Measurements from ENCODE around the gene TOR1AIP2.

GRCh38 chr1:179809506-179810366 lies 67.9 kb downstream of the TOR1AIP2 start:
- TF ChIP-seq CBX2 (IDR thresholded peaks at IDR 0.05; ENCODE audit: borderline replicate concordance, low read depth) (no peak), POLR2A (IDR thresholded peaks at IDR 0.05; ENCODE audit: low read length) (no peak), RCOR1 (IDR thresholded peaks at IDR 0.05; ENCODE audit: low read depth, low read length) (no peak), CHD2 (IDR thresholded peaks at IDR 0.05; ENCODE audit: low read length, partially characterized antibody) (no peak), RFX5 (IDR thresholded peaks at IDR 0.05) (no peak), HMGXB4 (CRISPR knock-in tag; IDR thresholded peaks at IDR 0.05; ENCODE audit: borderline replicate concordance) (no peak), RNF2 (IDR thresholded peaks at IDR 0.05; ENCODE audit: borderline replicate concordance, low read depth) (no peak), CTCF (IDR thresholded peaks at IDR 0.05) (peak; percentile 83), BHLHE40 (IDR thresholded peaks at IDR 0.05; ENCODE audit: low read depth, low read length) (no peak), CEBPB (IDR thresholded peaks at IDR 0.05) (no peak), EP300 (IDR thresholded peaks at IDR 0.05) (no peak), FOSB (CRISPR knock-in tag; IDR thresholded peaks at IDR 0.05) (no peak)

All from A549 (cell line).